Smooth muscle cell (in vitro differentiated cells): Measurements from ENCODE around the gene CHD1L. TPM values are rescaled to one million over a fixed set of nuclear protein-coding genes. Genes with fewer than 3 reads are reported as not detected.

Source experiments
- DNase-seq: peaks from one replicate; lab custom pipeline; 2025; ENCODE audit not compliant: unreplicated experiment; lab: John Stamatoyannopoulos, UW
- H2AFZ ChIP-seq: fragments of 200-600 bp; sonication (generic); 2 replicates; pipeline ENCODE4 v1.6.0; 2016; ENCODE audit warnings: antibody characterized with exemption, low read depth, mild to moderate bottlenecking
- H3F3A ChIP-seq: fragments of 200-600 bp; sonication (generic); 2 replicates; pipeline ENCODE4 v1.6.0; 2017; ENCODE audit warnings: antibody characterized with exemption, low read depth
- H3K27ac ChIP-seq: fragments of 200-600 bp; sonication (generic); 2 replicates; pipeline ENCODE4 v1.5.1; 2016; ENCODE audit warnings: low read depth, mild to moderate bottlenecking
- H3K27me3 ChIP-seq: fragments of 200-600 bp; sonication (generic); 2 replicates; pipeline ENCODE4 v1.6.1; 2016; ENCODE audit warnings: low read depth, mild to moderate bottlenecking
- H3K36me3 ChIP-seq: fragments of 200-600 bp; sonication (generic); 2 replicates; pipeline ENCODE4 v1.5.1; 2016; ENCODE audit warnings: low read depth
- H3K4me1 ChIP-seq: fragments of 200-600 bp; sonication (generic); 2 replicates; pipeline ENCODE4 v1.5.1; 2016; ENCODE audit warnings: low read depth
- H3K4me2 ChIP-seq: fragments of 200-600 bp; sonication (generic); 2 replicates; pipeline ENCODE4 v1.6.0; 2016; ENCODE audit warnings: mild to moderate bottlenecking
- H3K4me3 ChIP-seq: fragments of 200-600 bp; sonication (generic); 2 replicates; pipeline ENCODE4 v1.5.1; 2016; ENCODE audit warnings: mild to moderate bottlenecking
- H3K79me2 ChIP-seq: fragments of 200-600 bp; sonication (generic); 2 replicates; pipeline ENCODE4 v1.6.0; 2016; ENCODE audit warnings: low read depth, mild to moderate bottlenecking
- H3K9ac ChIP-seq: fragments of 200-600 bp; sonication (generic); 2 replicates; pipeline ENCODE4 v1.6.0; 2016; ENCODE audit warnings: low read depth
- H3K9me3 ChIP-seq: fragments of 200-600 bp; sonication (generic); replicated peaks from 2 replicates; pipeline ENCODE4 v1.5.1; 2016; ENCODE audit warnings: low read depth
- H4K20me1 ChIP-seq: fragments of 200-600 bp; sonication (generic); 2 replicates; pipeline ENCODE4 v1.6.0; 2016; ENCODE audit warnings: low read depth
- CTCF ChIP-seq: fragments of 200-600 bp; sonication (generic); IDR thresholded peaks from 2 replicates; pipeline ENCODE4 v1.5.1; 2017; ENCODE audit warnings: borderline replicate concordance, mild to moderate bottlenecking, antibody characterized with exemption; ENCODE audit not compliant: insufficient read depth, poor library complexity, severe bottlenecking
- WGBS: methylation state at CpG from one replicate; pipeline ENCODE4 v1.1.7; 2016; ENCODE audit warnings: low lambda C conversion rate; 5-methylcytosine and 5-hydroxymethylcytosine counted together
- polyA plus RNA-seq: library from polyadenylated mRNA; unstranded; fragments of >200 nt; fragmentation: Nextera tagmentation; extraction: Ambion mirVana; gene quantifications from 2 replicates; pipeline ENCODE4 v1.2.1, GENCODE V29; 2016
- total RNA-seq: library from RNA; depleted of rRNA; stranded (reverse); fragments of >200 nt; gene quantifications from 2 replicates; pipeline ENCODE4 v1.2.3, GENCODE V29; 2014

CHD1L gene
- total and polyA plus RNA-seq, 2 experiments from 2014 or later: 27.1 to 32.7 TPM

- no peak for DNase-seq
- H3K4me1 ChIP-seq: no peaks in the 10 kb centered on the region
- no peaks in the 10 kb centered on the region for H3K27me3 ChIP-seq
- H3K9ac ChIP-seq: no peak overlapping the region
- TF ChIP-seq CTCF: no peak
- no peaks in the 10 kb centered on the region for H4K20me1 ChIP-seq
- H3K36me3 ChIP-seq: peaks cover 18% of the 10 kb centered on the region
- no peak overlapping the region for H3K4me2 ChIP-seq
- H3K9me3 ChIP-seq: no peaks in the 10 kb centered on the region
- H3K27ac ChIP-seq: no peak overlapping the region
- 99% methylated on average over 4 of the region's 4 CpGs for WGBS
- H3K4me3 ChIP-seq: no peak overlapping the region
- no peak overlapping the region for H2AFZ ChIP-seq
- no peaks in the 10 kb centered on the region for H3K79me2 ChIP-seq
- no peaks in the 10 kb centered on the region for H3F3A ChIP-seq
Observed at GRCh38 chr1:147267711-147268110, 25.2 kb downstream of the CHD1L start.

GRCh38 chr1:147270721-147271120, 28.2 kb downstream of the CHD1L start:
- no peaks in the 10 kb centered on the region for H4K20me1 ChIP-seq
- H3K27me3 ChIP-seq: no peaks in the 10 kb centered on the region
- DNase-seq: no peak
- no peaks in the 10 kb centered on the region for H3F3A ChIP-seq
- no peaks in the 10 kb centered on the region for H3K4me1 ChIP-seq
- TF ChIP-seq CTCF: no peak
- no peak overlapping the region for H3K4me3 ChIP-seq
- WGBS: 95% methylated on average over 2 of the region's 2 CpGs
- H3K79me2 ChIP-seq: no peaks in the 10 kb centered on the region
- no peaks in the 10 kb centered on the region for H3K9me3 ChIP-seq
- H3K9ac ChIP-seq: no peak overlapping the region
- no peak overlapping the region for H3K27ac ChIP-seq
- H2AFZ ChIP-seq: no peak overlapping the region
- H3K36me3 ChIP-seq: peaks cover 21% of the 10 kb centered on the region
- no peak overlapping the region for H3K4me2 ChIP-seq

GRCh38 chr1:147272042-147272441, 29.6 kb downstream of the CHD1L start:
- Histone ChIP-seq H2AFZ (no peak overlapping the region), H3K27ac (no peak overlapping the region), H3K27me3 (no peaks in the 10 kb centered on the region), H3K4me3 (no peak overlapping the region), H3K4me1 (no peaks in the 10 kb centered on the region), H3K4me2 (no peak overlapping the region), H3F3A (no peaks in the 10 kb centered on the region), H3K9ac (no peak overlapping the region), H3K79me2 (no peaks in the 10 kb centered on the region), H3K36me3 (peaks cover 14% of the 10 kb centered on the region), H4K20me1 (no peaks in the 10 kb centered on the region), H3K9me3 (no peaks in the 10 kb centered on the region)
- no peak for TF ChIP-seq CTCF
- 91% methylated on average over 3 of the region's 3 CpGs for WGBS
- DNase-seq: no peak
